GM23338 (cell line): ENCODE results near the gene PUM2. TPM values are rescaled to one million over a fixed set of nuclear protein-coding genes. Genes with fewer than 3 reads are reported as not detected.

Experiments used
- ATAC-seq: fragments of 200-7000 bp; cut with Tn5 transposase; 3 replicates; pipeline ENCODE4 v1.9.1; 2020
- DNase-seq: peaks from one replicate; pipeline ENCODE4 v3.0.0-alpha.2; 2015; ENCODE audit warnings: low spot score
- H2AFZ ChIP-seq: fragments of 200-600 bp; sonication (generic); 2 replicates; pipeline ENCODE4 v1.8.0; 2016; ENCODE audit warnings: antibody characterized with exemption, mild to moderate bottlenecking, moderate library complexity
- H3F3A ChIP-seq: fragments of 200-600 bp; sonication (generic); replicated peaks from 2 replicates; pipeline ENCODE4 v1.8.0; 2017; ENCODE audit warnings: antibody characterized with exemption, mixed run types, low read depth
- H3K27ac ChIP-seq: fragments of 200-600 bp; sonication (generic); 2 replicates; pipeline ENCODE4 v1.6.1; 2016; ENCODE audit warnings: low read depth
- H3K27me3 ChIP-seq: fragments of 200-600 bp; sonication (generic); 2 replicates; pipeline ENCODE4 v1.8.0; 2016; ENCODE audit warnings: mild to moderate bottlenecking, mixed run types, moderate library complexity; ENCODE audit not compliant: insufficient read depth
- H3K36me3 ChIP-seq: fragments of 200-600 bp; sonication (generic); 2 replicates; pipeline ENCODE4 v1.8.0; 2016; ENCODE audit warnings: mild to moderate bottlenecking; ENCODE audit not compliant: insufficient read depth
- H3K4me1 ChIP-seq: fragments of 200-600 bp; sonication (generic); 2 replicates; pipeline ENCODE4 v1.8.0; 2016; ENCODE audit warnings: mild to moderate bottlenecking, moderate library complexity; ENCODE audit not compliant: insufficient read depth
- H3K4me2 ChIP-seq: fragments of 200-600 bp; sonication (generic); 2 replicates; pipeline ENCODE4 v1.7.1; 2017; ENCODE audit warnings: mixed run types
- H3K4me3 ChIP-seq: fragments of 200-600 bp; sonication (generic); 2 replicates; pipeline ENCODE4 v1.6.1; 2016; ENCODE audit warnings: mixed run types
- H3K79me2 ChIP-seq: fragments of 200-600 bp; sonication (generic); replicated peaks from 2 replicates; pipeline ENCODE4 v1.8.0; 2017; ENCODE audit warnings: mild to moderate bottlenecking; ENCODE audit not compliant: insufficient read depth
- H3K9me2 ChIP-seq: fragments of 200-600 bp; sonication (generic); 2 replicates; pipeline ENCODE4 v1.8.0; 2017; ENCODE audit not compliant: insufficient read depth
- H4K20me1 ChIP-seq: fragments of 200-600 bp; sonication (generic); replicated peaks from 2 replicates; pipeline ENCODE4 v1.8.0; 2017; ENCODE audit warnings: mild to moderate bottlenecking; ENCODE audit not compliant: insufficient read depth
- H3K27ac Mint-ChIP-seq: 2 replicates; pipeline ENCODE4 v1.8.0; 2020; ENCODE audit warnings: inconsistent platforms, mild to moderate bottlenecking, moderate library complexity, mixed read lengths
- H3K27me3 Mint-ChIP-seq: 3 replicates; pipeline ENCODE4 v1.8.0; 2022; ENCODE audit warnings: low read depth, mild to moderate bottlenecking, moderate library complexity, mixed read lengths, inconsistent platforms; ENCODE audit not compliant: insufficient read depth, poor library complexity
- H3K36me3 Mint-ChIP-seq: 3 replicates; pipeline ENCODE4 v1.8.0; 2021; ENCODE audit warnings: low read depth, mild to moderate bottlenecking, inconsistent platforms, moderate library complexity, mixed read lengths
- H3K4me1 Mint-ChIP-seq: 3 replicates; pipeline ENCODE4 v1.8.0; 2020; ENCODE audit warnings: mild to moderate bottlenecking, inconsistent platforms, mixed read lengths
- H3K4me3 Mint-ChIP-seq: 3 replicates; pipeline ENCODE4 v1.8.0; 2021; ENCODE audit warnings: moderate library complexity, mild to moderate bottlenecking, inconsistent platforms, mixed read lengths
- H3K9me3 Mint-ChIP-seq: 3 replicates; pipeline ENCODE4 v1.8.0; 2020; ENCODE audit warnings: moderate library complexity, mild to moderate bottlenecking, inconsistent platforms, mixed read lengths
- CREB1 ChIP-seq: fragments of 250-450 bp; sonication (Bioruptor Pico); IDR thresholded peaks from 2 replicates; pipeline ENCODE4 v1.5.0; 2020; ENCODE audit warnings: low read depth, mild to moderate bottlenecking, moderate library complexity
- EZH2 ChIP-seq: fragments of 200-600 bp; sonication (generic); IDR thresholded peaks from one replicate; pipeline ENCODE4 v1.8.0; 2017; ENCODE audit warnings: antibody characterized with exemption, mild to moderate bottlenecking, low read depth; ENCODE audit not compliant: unreplicated experiment
- JUNB ChIP-seq: IDR thresholded peaks from one replicate; pipeline ENCODE4 v1.6.1; 2016; ENCODE audit warnings: antibody characterized with exemption; ENCODE audit not compliant: unreplicated experiment
- NANOG ChIP-seq: IDR thresholded peaks from 2 replicates; pipeline ENCODE4 v1.6.1; 2016; ENCODE audit warnings: antibody characterized with exemption, borderline replicate concordance
- POLR2AphosphoS5 ChIP-seq: IDR thresholded peaks from 2 replicates; pipeline ENCODE4 v1.6.1; 2016; ENCODE audit warnings: antibody characterized with exemption, low read depth
- STAT1 ChIP-seq: IDR thresholded peaks from one replicate; pipeline ENCODE4 v1.6.1; 2016; ENCODE audit warnings: antibody characterized with exemption; ENCODE audit not compliant: unreplicated experiment
- ZNF114 ChIP-seq: fragments of 250-450 bp; sonication (Bioruptor Pico); IDR thresholded peaks from 2 replicates; pipeline ENCODE4 v1.5.0; 2020; ENCODE audit warnings: mild to moderate bottlenecking, moderate library complexity
- ZNF331 ChIP-seq: fragments of 250-450 bp; sonication (Bioruptor Pico); IDR thresholded peaks from 2 replicates; pipeline ENCODE4 v1.5.0; 2020; ENCODE audit warnings: low read depth, mild to moderate bottlenecking, moderate library complexity
- ZNF462 ChIP-seq: fragments of 250-450 bp; sonication (Bioruptor Pico); IDR thresholded peaks from 2 replicates; pipeline ENCODE4 v1.5.0; 2020; ENCODE audit warnings: mild to moderate bottlenecking, moderate library complexity
- polyA plus RNA-seq: library from polyadenylated mRNA; unstranded; fragments of >200 nt; fragmentation: Nextera tagmentation; extraction: Ambion mirVana; gene quantifications from 2 replicates; pipeline ENCODE4 v1.2.1, GENCODE V29; 2016
- total RNA-seq: library from RNA; depleted of rRNA; stranded (reverse); fragments of >200 nt; shearing (Covaris generic); gene quantifications from 2 replicates; pipeline ENCODE4 v1.2.3, GENCODE V29; 2014
- TF ChIP-seq, protein P1 (sequence below), 2 experiments: fragments of 200-600 bp in 1 of 2; sonication (generic) in 1 of 2; conservative IDR thresholded peaks; 2 replicates each; pipeline versions ENCODE4 v1.5.1 to v1.6.1; 2016 to 2017; ENCODE audit warnings: antibody characterized with exemption in 2 of 2, low read depth in 2 of 2, mild to moderate bottlenecking in 2 of 2, moderate library complexity in 1 of 2
- TF ChIP-seq, protein P2 (sequence below): IDR thresholded peaks from 2 replicates; pipeline ENCODE4 v1.6.1; 2016; ENCODE audit warnings: antibody characterized with exemption

PUM2 gene
- total and polyA plus RNA-seq, 2 experiments from 2014 or later, result 29.9 to 94.1 TPM

DNA sequence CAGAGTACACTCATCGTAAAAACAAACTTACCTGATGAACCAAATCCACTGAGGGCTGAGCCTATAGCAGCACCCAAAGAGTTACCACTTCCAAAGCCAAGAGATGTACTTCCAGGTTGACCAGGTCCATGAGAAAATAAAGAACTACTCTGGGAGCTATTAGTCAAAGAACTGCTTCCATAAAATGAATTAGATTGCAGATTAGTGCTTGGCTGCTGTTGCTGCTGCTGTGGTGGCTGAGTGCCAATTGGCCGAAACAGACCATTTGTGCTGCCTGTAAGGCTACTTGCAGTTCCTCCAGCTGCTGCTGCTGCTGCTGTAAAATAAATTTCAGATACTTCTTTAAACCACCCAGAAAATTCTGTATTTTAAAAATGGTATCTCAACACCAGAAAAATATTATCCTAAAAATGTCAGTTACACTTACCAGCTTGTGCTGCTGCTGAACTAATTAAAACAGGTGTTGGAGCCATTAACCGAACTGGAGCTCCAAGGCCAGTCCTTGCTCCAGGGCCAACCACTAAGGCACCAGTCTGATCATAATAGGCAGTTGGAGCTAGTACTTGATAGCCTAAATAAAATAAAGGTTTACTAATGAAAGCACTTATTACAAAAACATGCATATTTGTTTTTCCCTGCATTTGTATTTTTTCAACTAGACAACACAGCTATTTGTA is 67.6 kb downstream of the PUM2 start:
- no peak for DNase-seq
- Histone ChIP-seq H3K79me2 (peaks cover 10% of the 10 kb centered on the region), H3K36me3 (peaks cover 43% of the 10 kb centered on the region)

More for the DNA sequence above, 67.6 kb downstream of the PUM2 start:
- no peak overlapping the region for H3K27ac ChIP-seq
- H4K20me1 ChIP-seq, result peaks cover 2% of the 10 kb centered on the region; the same call in 1 of the 2 replicates
- H2AFZ ChIP-seq, result no peak overlapping the region
- Mint-ChIP-seq H3K36me3 (peaks cover 27% of the 10 kb centered on the region; the same call in 2 of the 3 replicates), H3K27me3 (no peaks in the 10 kb centered on the region), H3K27ac (no peak overlapping the region), H3K4me3 (no peak overlapping the region), H3K4me1 (no peaks in the 10 kb centered on the region), H3K9me3 (no peaks in the 10 kb centered on the region)
- no peaks in the 10 kb centered on the region for H3F3A ChIP-seq
- no peak overlapping the region for H3K4me2 ChIP-seq
- no peaks in the 10 kb centered on the region for H3K27me3 ChIP-seq
- H3K4me1 ChIP-seq, result no peaks in the 10 kb centered on the region
- no peak for TF ChIP-seq JUNB
- TF ChIP-seq, protein P1, sequence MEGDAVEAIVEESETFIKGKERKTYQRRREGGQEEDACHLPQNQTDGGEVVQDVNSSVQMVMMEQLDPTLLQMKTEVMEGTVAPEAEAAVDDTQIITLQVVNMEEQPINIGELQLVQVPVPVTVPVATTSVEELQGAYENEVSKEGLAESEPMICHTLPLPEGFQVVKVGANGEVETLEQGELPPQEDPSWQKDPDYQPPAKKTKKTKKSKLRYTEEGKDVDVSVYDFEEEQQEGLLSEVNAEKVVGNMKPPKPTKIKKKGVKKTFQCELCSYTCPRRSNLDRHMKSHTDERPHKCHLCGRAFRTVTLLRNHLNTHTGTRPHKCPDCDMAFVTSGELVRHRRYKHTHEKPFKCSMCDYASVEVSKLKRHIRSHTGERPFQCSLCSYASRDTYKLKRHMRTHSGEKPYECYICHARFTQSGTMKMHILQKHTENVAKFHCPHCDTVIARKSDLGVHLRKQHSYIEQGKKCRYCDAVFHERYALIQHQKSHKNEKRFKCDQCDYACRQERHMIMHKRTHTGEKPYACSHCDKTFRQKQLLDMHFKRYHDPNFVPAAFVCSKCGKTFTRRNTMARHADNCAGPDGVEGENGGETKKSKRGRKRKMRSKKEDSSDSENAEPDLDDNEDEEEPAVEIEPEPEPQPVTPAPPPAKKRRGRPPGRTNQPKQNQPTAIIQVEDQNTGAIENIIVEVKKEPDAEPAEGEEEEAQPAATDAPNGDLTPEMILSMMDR (conservative IDR thresholded peaks at IDR 0.05; ENCODE audit: low read depth in 2 of 2), result no peak
- no peak for TF ChIP-seq EZH2
- TF ChIP-seq CREB1, result no peak
- no peak for TF ChIP-seq ZNF331 (CRISPR knock-in tag)
- no peak for TF ChIP-seq POLR2AphosphoS5
- no peak for TF ChIP-seq STAT1
- TF ChIP-seq ZNF462, result no peak
- TF ChIP-seq, protein P2, sequence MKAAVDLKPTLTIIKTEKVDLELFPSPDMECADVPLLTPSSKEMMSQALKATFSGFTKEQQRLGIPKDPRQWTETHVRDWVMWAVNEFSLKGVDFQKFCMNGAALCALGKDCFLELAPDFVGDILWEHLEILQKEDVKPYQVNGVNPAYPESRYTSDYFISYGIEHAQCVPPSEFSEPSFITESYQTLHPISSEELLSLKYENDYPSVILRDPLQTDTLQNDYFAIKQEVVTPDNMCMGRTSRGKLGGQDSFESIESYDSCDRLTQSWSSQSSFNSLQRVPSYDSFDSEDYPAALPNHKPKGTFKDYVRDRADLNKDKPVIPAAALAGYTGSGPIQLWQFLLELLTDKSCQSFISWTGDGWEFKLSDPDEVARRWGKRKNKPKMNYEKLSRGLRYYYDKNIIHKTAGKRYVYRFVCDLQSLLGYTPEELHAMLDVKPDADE, result no peak
- TF ChIP-seq NANOG, result no peak
- no peak for TF ChIP-seq ZNF114 (CRISPR knock-in tag)
- no peak for ATAC-seq
- no peak overlapping the region for H3K4me3 ChIP-seq
- no peaks in the 10 kb centered on the region for H3K9me2 ChIP-seq
